ENCODE results near the gene MUC5AC.

The MUC5AC gene

DNA sequence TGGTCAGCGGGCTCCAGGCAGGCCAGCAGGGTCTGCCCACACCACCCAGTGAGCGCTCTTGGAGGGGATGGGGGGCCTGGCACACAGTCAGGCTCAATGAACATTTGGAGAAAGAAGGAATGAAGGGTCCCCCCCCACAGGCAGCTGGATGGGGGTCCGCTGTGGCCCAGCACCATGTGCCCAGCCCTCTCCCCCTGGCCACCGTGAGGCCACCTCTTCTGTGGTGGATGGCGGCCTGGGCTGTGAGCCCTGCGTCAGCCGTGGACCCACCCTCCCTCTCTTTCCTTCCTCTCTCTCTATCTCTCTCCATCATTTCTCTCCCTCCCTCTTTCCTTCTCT, 35.1 kb upstream of the MUC5AC start:
- peak; percentile 38 for DNase-seq

DNA sequence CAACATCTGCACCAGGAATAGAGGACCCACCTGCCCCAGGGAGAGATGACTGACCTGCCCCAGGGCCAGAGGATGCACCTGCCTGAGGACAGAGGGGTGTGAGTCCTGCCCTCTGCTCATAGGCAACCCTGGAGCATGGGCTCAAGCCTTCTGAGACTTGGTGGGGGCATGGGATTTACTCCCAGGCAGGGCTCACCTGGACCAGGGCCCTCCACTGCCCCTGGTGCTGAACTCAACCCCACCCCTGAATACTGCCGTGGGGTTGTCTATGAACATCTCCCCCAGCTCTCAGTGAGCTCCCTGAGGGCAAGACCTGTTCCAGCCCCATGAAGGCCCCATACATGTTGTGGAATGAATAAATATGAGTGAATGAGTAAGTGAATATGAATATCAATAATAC, 33.8 kb upstream of the MUC5AC start:
- DNase-seq, result no peak

DNA sequence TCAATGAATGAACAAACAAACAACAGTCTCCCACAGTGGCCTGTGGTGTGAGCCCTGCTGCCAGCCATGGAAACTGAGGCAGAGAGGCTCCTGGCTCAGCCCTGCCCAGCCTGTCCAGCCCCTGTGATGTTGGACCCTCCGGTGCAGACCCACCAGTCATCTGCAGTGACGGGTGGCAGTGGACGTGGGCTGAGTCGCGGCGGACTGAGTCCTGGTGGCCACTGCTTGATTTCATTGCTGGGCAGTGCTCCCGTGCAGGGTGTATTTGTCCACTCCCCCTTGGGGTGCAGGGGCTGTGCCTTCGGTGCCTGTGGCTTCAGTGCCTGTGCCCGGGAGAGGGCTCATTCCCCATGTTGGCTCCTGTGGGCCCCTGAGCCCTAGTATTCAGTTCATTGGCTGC, 31.9 kb upstream of the MUC5AC start:
- DNase-seq, result no peak

DNA sequence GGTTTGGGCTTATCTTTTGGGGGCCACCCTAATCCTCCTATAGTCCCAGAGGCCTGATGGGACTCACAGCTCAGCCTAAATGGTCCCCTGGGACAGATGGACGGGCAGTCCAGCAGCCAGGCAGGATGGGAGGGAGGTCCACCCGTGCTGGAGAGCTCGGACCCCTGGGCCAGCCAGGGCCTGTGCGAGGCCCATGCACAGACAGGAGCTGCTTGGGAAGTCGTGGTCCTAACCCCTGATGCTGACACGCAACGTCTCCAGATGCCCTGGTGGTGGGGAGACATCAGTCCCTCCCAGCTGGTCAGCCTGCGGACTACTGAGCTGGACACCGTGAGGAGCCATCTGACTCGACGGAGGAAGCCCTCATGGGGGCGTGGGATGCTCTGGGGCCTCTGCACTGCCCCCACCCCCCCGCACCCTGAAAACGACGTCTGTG, 31.2 kb upstream of the MUC5AC start:
- DNase-seq, result peak; percentile 60

DNA sequence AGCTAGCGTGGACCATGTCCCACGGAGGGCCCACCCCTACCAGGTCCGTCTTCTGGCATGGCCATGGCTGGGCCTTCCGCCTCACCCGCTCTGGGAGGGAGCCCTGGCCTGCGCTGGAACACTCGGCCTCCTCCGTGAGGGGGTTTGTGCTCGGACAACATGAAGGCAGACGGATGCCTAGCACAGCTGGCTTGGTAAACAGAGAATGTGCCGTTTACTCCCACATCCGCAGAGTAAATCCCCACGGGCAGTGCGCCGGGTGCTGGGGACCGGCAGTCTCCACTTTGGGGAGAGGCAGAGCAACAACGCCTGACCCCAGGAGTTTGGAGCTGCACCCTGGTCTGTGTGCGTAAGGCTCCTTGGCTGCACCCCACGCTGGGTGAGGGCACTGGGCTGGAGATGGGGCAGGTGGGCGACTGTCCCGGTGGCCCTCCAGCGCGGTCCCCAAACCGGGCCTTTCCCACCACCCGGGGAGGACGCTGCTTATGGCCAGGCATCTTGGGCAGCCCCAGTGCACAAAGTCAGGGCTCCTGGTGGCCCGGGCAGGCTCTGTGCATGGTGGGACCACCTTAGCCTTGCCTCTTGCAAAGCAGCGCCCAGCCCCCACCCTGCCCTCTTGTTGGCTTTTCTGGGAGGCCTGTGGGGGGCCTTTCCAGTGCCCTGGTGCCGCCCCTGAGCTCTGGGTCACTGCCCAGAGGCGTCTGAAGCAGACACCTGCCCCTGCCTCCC, 30.7 kb upstream of the MUC5AC start:
- no peak for DNase-seq

DNA sequence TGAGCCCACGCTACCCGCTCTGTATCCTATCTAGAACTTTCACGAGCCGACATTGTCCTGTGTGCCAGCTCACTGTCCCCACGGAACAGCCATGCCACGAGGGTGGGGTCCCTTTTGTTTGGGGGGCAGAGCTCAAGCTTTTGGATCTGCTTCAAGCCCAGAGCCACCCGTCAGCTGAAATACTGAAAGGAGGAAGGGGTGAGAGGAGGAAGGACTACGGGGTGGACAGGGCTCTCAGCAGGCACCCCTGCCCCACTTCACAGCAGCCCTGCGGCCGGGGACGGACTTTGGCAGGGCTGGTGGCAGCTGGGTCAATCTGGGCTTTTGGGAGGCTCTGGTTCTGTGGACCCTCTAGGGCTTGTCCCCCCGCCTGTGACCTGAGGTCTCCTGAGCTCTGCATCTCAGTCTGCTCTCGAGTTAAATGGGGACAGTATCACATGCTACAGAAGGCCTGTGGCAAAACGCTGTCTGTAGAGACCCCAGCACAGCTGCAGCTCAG, 30.0 kb upstream of the MUC5AC start:
- DNase-seq, result peak; percentile 57

DNA sequence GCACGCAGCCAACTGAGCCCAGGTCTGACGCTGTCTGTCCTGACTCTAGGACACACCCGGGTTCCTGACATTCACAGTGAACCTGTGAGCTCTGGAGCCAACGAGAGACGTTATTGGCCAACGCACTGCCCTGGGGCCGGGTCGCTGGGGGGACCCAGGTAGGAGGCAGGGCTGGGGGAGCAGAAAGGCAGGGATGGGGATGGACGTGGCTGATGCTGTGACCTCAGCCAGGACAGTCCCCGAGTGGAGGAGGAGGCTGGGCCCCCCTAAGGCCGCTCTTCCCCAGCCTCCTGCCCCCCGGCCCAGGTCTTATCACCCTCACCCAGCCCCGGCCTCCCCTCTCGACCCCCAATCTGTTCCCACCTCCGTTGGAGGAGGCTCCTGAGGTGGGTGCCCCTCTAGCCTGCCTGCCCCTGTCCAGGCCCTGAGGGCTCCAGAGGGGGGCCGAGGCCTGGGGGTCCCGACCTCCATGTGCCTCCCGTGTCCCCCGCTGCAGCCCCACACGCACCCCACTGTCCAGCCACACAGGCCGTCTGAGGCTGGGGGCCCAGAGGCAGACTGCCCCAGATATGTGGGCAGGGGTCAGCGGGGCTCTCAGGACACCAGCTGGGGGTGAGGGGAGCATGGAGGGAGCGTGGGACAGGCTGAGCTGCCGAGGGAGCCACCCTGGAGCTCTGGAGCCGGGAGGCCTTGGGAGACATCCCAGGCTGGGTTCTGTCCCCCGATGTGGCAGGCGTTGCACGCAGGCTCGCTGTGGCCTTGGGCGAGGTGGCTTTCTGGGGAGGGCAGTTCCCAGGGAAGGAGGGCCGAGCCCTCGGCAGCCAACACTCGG, 29.2 kb upstream of the MUC5AC start:
- DNase-seq, result no peak

DNA sequence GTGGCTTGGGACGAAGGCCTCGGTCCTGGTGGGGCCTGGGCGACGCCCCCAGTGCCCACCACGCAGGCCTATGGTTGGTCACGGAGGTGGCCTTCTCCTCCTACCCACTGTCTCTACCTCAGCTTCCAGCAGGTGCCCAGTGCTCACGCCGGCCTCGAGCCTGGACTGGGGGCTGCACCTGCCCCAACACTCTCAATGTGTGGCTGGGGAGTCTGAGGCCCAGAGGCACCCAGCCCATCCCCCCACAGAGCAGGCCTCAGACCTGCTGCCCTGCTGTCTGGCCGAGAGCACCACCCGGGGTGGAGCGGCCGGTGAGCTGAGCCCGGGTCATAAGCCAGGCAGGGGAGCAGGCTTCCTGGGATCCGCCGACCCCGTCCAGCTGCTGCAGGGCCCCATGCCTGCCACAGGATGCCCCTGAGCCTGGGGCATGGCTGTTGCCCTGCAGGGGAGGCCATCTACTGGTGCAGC, 28.6 kb upstream of the MUC5AC start:
- DNase-seq, result no peak

DNA sequence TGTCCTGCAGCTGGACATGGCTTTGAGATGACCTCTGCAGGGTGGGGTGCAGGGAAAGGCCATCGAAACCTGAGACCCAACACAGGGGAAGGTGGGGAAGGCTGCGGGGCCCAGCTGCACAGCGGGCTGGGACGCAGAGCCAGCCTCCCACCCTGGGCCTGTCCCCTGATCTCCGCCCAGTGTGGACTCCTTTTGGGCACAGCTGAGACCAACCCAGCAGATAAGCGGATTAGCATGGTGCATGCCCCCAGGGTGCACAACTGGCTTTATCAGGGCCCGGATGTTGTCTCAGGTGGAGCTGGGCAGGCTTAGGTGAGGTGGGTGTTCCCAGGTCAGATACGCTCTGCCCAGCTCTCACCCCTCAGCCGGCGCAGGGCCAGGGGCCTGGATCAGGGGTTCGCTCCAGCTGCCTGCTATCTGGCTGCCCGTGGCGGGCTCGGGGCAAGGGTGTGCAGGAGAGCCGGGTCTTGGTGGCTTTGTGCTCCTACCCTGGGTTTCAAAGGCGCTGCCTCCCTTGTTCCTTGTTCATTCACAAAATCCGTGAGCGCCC, 28.1 kb upstream of the MUC5AC start:
- no peak for DNase-seq

DNA sequence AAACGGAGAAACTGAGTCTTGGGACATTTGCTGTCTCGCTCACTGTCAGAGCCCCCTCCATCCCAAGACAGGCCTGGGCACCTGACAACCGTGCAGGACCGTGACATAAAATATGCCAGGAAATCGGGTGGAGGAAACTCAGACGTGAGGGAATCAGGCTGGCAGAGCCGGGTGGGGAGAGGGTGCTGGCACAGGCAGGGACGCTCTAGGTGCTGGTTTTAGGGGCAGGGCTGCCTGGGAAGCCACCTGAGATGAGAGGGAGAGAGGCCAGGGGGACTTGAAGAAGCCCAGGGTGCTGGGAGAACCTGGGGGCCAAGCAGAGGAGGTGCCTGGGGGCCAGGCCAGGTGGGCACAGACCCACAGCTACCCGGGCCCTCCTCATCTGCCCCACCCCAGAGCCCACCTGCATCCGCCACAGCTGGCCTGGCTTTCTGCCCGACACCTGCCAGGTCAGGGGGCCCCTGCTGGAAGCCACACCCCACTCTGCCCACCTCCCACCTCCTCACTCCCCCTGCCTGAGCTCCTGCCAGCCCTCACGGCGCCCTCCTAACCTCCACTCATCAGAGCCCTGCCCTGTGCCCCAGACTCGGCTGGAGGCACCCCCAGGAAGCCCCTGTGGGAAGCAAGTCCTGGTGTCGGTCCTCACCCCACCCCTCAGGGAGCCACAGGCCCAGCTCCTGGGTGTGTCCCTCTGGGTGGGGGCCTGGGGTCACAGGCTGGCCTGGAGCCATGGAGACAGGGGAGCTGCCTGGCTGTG, 27.3 kb upstream of the MUC5AC start:
- DNase-seq, result no peak

DNA sequence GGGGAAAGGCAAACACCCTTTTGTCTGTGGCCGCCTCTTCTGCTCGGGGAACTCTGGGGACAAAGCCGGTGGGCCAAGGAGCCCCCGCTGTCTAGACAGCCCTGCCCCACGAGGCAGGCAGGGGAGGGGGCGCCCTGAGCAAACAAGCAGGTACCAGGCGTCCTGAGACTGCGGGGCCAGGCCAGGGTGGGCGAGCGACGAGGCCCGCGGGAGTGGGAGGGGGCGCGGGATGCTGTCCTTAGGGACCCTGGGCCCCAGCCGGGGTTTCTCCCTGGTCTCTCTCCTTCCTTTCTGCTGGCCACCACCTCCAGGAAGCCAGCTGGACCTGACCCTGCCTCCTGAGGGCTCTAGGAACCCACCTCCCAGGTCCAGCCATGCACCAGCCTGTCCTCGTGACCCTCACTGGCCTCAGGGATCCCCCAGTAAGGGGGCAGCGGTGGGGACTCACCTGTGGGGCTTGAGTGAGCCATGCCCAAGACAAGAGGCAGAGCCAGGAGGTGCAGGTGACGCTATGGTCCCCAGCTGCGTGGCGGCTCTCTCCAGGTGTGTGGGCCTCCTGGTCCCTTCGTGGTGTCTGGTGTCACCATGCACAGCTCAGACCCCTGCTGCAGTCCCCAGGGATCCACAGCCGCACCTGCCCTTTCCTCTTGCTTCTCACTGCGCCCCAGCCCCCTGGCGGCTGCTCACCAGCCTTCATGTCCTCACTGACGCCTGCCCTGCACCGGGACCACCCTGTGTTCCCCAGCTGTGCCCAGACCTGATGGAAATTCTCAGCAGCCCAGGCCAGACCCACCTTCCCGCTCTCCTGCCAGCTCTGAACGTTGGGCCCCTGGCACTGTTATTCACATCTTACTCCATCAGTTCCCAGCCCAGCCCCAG, 26.5 kb upstream of the MUC5AC start:
- no peak for DNase-seq

DNA sequence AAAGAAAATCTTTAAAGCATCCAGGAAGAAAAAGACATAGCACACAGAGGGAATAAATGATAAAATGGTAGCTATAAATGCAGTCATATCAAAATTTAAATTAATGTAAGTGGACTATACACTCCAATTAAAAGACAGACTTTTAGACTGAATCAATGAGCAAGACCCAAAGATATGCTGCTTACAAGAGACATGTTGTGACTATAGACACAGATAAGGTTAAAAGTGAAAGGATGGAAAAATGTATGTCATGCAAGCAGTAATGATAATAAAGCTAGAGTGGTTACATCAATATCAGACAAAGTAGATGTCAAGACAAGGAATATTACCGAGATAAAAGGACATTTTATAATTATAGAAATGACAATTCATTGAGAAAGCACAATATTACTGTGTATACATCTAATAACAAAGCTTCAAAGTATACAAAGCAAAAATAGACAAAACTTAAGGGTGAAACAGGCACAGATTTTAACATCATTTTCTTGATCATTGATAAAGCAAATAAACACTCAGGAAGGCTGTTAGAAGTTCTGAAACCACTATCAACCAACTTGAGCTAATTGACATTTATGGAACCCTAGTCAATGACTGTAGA, 22.8 kb upstream of the MUC5AC start:
- DNase-seq, result no peak

DNA sequence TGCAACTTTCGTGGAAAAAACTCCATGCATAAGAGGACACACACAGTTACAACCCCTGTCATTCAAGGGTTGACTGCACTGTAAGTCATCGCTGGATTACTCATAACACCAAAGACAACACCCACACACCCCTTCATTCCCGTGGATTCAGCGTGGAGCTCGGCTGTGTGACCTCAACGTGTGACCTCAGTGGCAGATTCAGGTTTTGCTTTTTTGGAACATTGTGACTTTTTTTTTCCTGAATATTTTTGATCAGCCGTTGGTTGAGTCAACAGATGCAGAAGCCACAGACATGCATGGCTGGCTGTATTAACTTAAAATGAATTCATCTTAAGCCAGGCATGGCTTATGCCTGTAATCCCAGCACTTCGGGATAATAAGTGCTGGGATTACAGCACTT, 19.7 kb upstream of the MUC5AC start:
- no peak for DNase-seq

DNA sequence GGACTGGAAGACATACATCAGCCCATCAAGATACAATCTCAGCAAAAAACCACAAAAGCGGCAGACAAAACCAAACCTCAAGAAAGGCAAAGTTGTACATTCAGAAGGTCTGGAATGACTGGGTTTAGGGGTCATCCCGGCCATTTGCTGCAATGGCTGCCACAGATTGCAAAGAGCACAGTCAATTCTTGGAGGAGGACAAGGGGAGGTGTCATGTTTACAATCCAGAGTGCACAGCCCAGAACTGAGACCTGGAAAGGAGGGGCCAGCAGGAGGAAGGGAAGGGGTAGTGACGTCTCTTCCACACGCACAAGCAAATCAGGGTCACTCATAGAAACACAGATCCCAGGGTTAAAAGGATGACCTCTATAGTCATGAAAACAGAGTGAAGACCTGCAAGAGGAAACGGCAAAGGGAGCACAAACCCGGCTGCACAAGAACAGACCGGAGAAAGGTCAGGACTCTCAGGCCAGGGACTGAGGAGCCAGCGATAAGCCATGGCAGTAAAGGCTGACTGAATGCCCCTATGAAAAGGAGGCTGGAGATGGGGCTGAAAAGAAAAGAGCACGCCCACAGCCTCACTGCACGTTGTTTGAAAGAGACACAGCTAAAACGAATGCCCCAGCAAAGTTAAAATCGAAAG, 18.2 kb upstream of the MUC5AC start:
- DNase-seq, result no peak

DNA sequence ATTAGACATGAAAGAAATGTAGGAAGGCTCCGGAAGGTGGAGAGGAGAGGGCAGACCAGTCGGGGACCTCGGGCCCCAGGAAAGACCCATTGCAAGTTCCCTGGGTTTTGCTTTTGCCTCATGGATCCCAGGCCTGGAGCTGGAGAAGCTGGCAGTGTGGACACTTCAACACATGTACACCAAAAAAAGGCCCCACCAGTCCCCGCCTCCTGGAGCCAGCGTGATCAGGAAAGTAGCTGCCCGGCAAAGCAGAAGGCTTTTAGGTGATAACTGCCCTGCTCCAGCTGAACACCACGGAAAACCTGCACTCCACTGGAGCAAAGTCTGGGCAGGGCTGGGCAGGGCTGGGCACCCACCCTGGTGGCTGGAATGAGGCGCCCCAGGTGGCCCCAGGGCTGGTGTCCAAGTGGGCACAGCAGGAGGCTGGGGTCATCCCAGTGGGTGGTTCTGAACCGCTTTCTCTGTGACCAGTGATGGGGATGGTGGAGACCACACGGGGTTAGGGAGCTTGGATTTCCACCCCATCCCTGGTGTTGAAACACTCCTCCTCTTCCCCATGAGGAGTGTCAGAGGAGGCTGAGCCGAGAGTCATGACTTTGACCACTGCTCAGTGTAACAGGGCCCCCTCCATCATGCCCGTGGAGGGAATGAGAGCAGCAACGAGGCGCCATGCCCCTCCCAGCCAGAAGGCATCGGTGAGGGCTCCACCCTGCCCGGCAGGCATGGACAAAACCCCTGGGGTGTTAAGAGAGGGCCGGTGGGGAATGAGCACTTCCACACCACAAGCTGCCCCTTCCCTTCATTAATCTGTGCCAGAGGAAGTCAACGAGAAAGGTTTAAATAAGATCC, 16.9 kb upstream of the MUC5AC start:
- DNase-seq, result no peak

DNA sequence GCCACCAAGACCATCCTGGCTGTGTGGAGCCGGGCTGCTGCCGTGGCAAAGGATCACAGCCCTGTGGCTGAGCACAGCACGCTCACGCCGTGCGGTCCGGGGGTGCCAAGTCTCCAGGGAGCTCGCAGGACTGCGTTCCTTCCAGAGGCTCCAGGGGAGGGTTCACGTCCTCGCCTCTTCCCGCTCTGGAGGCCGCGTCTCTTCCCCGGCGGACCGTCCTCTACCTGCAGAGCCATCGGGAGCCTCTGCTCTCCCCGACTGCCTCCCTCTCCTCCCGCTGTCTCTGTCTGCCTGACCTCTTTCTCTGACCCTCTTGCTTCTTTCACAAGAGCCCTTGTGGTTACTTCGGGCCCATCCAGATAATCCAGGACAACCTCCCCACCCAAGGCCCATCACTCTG, 11.4 kb upstream of the MUC5AC start:
- DNase-seq, result no peak

DNA sequence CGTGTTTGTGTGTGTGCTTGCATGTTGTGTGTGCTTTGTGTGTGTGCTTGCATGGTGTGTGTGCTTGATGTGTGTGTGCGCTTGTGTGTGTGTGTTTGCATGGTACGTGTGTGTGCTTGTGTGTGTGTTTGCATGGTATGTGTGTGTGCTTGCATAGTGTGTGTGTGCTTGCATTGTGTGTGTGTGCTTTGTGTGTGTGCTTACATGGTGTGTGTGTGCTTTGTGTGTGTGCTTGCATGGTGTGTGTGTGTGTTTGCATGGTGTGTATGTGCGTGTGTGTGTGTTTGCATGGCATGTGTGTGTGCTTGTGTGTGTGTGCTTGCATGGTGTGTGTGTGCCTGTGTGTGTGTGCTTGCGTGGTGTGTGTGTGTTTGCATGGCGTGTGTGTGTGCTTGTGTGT, 10.0 kb upstream of the MUC5AC start:
- no peak for DNase-seq

DNA sequence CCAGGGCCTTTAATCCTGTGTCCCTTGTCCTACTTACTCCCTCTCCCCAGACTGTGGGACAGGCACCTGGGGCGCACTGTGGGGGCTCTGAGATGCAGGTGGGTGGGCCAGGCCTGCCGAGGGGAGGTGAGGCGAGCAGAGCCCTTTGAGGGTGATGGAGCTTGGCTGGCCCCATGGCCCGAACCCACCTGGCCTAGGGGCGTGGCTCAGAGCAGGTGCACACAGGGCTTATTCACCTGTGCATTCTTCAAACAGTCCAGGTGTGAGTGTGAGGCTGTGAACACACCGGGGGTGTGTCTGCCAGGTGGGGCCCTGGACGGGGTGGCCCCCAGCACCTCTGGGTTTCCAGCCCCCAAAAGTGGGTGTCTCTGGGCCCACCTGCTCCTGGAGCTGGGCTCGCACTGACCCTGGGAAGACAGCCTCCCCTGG, 9.0 kb upstream of the MUC5AC start:
- no peak for DNase-seq

DNA sequence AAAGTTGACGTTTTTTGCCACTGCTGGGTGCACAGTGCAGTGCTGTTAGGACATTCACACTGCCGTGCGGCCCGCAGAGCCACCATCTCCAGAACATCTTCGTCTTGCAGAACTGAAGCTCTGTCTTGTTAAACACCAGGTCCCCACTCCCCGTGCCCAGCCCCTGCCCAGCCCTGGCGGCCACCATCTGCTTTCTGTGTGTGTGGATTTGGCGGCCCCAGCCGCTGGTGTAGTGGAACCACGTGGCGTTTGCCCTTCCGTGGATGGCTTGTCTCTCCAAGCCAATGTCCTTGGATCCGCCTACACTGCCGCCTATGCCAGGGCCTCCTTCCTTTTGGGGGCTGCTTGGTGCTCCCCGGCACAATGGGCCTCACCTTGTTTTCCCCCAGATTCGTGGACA, 8.2 kb upstream of the MUC5AC start:
- DNase-seq, result no peak

DNA sequence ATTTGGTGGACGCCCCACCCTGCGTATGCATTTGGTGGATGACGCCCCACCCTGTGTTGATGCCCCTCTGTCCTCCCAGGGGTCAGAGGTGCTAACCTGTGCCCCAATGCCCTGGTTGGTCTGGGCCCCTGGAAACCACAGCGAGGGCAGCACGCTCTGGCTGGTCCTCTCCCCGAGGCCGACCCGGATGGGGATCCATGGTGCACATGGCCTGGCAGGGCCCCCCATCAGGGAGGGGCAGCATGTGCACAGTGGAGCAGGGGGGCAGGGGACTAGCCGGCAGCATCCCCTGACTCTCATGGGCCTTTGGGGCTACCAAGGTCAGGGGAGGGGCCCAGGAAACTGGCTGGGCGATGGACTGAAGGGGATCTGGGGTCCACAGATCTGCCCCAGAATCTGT, 7.6 kb upstream of the MUC5AC start:
- DNase-seq, result no peak

All from activated effector memory CD4-positive, alpha-beta T cell treated with anti-CD3 and anti-CD28 coated beads, Interleukin-2, amount 50 U/mL, for 16 hours (primary cell).